ENCODE data around the gene CLTCL1. TPM values are rescaled to one million over a fixed set of nuclear protein-coding genes. Genes with fewer than 3 reads are reported as not detected.

Gene CLTCL1
- total RNA-seq, 3 donors from 2014 or later, result 0.16 to 0.33 (median 0.18) TPM

- H3K27me3 Mint-ChIP-seq (ENCODE audit: low read depth), result no peaks in the 10 kb centered on the region
- no peaks in the 10 kb centered on the region for H3K4me1 Mint-ChIP-seq (ENCODE audit: low read depth)
- H3K36me3 Mint-ChIP-seq (ENCODE audit: insufficient read depth), result no peaks in the 10 kb centered on the region
- DNase-seq (no peak), ATAC-seq (no peak)
- no peaks in the 10 kb centered on the region for H3K9me3 Mint-ChIP-seq
- no peak overlapping the region for H3K4me3 Mint-ChIP-seq
Measured at GRCh38 chr22:19244600-19245352, 46.7 kb downstream of the CLTCL1 start.

- ATAC-seq, result no peak
- Mint-ChIP-seq H3K4me1 (ENCODE audit: low read depth) (no peaks in the 10 kb centered on the region), H3K36me3 (ENCODE audit: insufficient read depth) (no peaks in the 10 kb centered on the region), H3K9me3 (no peaks in the 10 kb centered on the region), H3K27me3 (ENCODE audit: low read depth) (no peaks in the 10 kb centered on the region), H3K4me3 (no peak overlapping the region)
- no peak for DNase-seq
Measured at GRCh38 chr22:19242699-19243098, 48.8 kb downstream of the CLTCL1 start.

GRCh38 chr22:19241593-19241906 lies 50.0 kb downstream of the CLTCL1 start:
- DNase-seq (no peak), ATAC-seq (no peak)
- H3K4me3 Mint-ChIP-seq, result no peak overlapping the region
- no peaks in the 10 kb centered on the region for H3K36me3 Mint-ChIP-seq (ENCODE audit: insufficient read depth)
- no peaks in the 10 kb centered on the region for H3K27me3 Mint-ChIP-seq (ENCODE audit: low read depth)
- H3K9me3 Mint-ChIP-seq, result no peaks in the 10 kb centered on the region
- no peaks in the 10 kb centered on the region for H3K4me1 Mint-ChIP-seq (ENCODE audit: low read depth)

GRCh38 chr22:19240813-19241592 lies 50.5 kb downstream of the CLTCL1 start:
- Mint-ChIP-seq H3K4me3 (no peak overlapping the region), H3K4me1 (ENCODE audit: low read depth) (no peaks in the 10 kb centered on the region), H3K36me3 (ENCODE audit: insufficient read depth) (no peaks in the 10 kb centered on the region), H3K27me3 (ENCODE audit: low read depth) (peaks cover under 1% of the 10 kb centered on the region), H3K9me3 (no peaks in the 10 kb centered on the region)
- DNase-seq (no peak), ATAC-seq (no peak)

GRCh38 chr22:19239464-19239863 lies 52.1 kb downstream of the CLTCL1 start:
- Mint-ChIP-seq H3K36me3 (ENCODE audit: insufficient read depth) (no peaks in the 10 kb centered on the region), H3K9me3 (no peaks in the 10 kb centered on the region), H3K4me1 (ENCODE audit: low read depth) (no peaks in the 10 kb centered on the region), H3K27me3 (ENCODE audit: low read depth) (peaks cover 11% of the 10 kb centered on the region), H3K4me3 (no peak overlapping the region)
- ATAC-seq (no peak), DNase-seq (no peak)

- Mint-ChIP-seq H3K9me3 (no peaks in the 10 kb centered on the region), H3K27me3 (ENCODE audit: low read depth) (peaks cover 17% of the 10 kb centered on the region), H3K4me1 (ENCODE audit: low read depth) (no peaks in the 10 kb centered on the region), H3K4me3 (no peak overlapping the region), H3K36me3 (ENCODE audit: insufficient read depth) (no peaks in the 10 kb centered on the region)
- DNase-seq, result no peak
- no peak for ATAC-seq
Measured at GRCh38 chr22:19238900-19239299, 52.6 kb downstream of the CLTCL1 start.

GRCh38 chr22:19235874-19236273 lies 55.6 kb downstream of the CLTCL1 start:
- Mint-ChIP-seq H3K9me3 (no peaks in the 10 kb centered on the region), H3K36me3 (ENCODE audit: insufficient read depth) (no peaks in the 10 kb centered on the region), H3K4me3 (no peak overlapping the region)

GRCh38 chr22:19234126-19234896 lies 57.2 kb downstream of the CLTCL1 start:
- no peak for ATAC-seq
- H3K4me1 Mint-ChIP-seq (ENCODE audit: low read depth), result no peaks in the 10 kb centered on the region
- H3K36me3 Mint-ChIP-seq (ENCODE audit: insufficient read depth), result no peaks in the 10 kb centered on the region
- H3K9me3 Mint-ChIP-seq, result no peaks in the 10 kb centered on the region
- no peak overlapping the region for H3K4me3 Mint-ChIP-seq
- H3K27me3 Mint-ChIP-seq (ENCODE audit: low read depth), result peaks cover 24% of the 10 kb centered on the region
- no peak for DNase-seq

More at GRCh38 chr22:19235874-19236273, 55.6 kb downstream of the CLTCL1 start:
- DNase-seq, result no peak
- no peaks in the 10 kb centered on the region for H3K4me1 Mint-ChIP-seq (ENCODE audit: low read depth)
- ATAC-seq, result no peak
- H3K27me3 Mint-ChIP-seq (ENCODE audit: low read depth), result peaks cover 24% of the 10 kb centered on the region

GRCh38 chr22:19233189-19233661 lies 58.3 kb downstream of the CLTCL1 start:
- no peak for DNase-seq
- Mint-ChIP-seq H3K27me3 (ENCODE audit: low read depth) (peaks cover 24% of the 10 kb centered on the region), H3K36me3 (ENCODE audit: insufficient read depth) (no peaks in the 10 kb centered on the region), H3K4me1 (ENCODE audit: low read depth) (no peaks in the 10 kb centered on the region), H3K4me3 (no peak overlapping the region), H3K9me3 (no peaks in the 10 kb centered on the region)
- ATAC-seq, result no peak

- Mint-ChIP-seq H3K4me1 (ENCODE audit: low read depth) (no peaks in the 10 kb centered on the region), H3K27me3 (ENCODE audit: low read depth) (peaks cover 24% of the 10 kb centered on the region)
Measured at GRCh38 chr22:19232623-19233022, 58.9 kb downstream of the CLTCL1 start.

GRCh38 chr22:19231986-19232385 lies 59.5 kb downstream of the CLTCL1 start:
- Mint-ChIP-seq H3K27me3 (ENCODE audit: low read depth) (peaks cover 24% of the 10 kb centered on the region), H3K9me3 (no peaks in the 10 kb centered on the region), H3K36me3 (ENCODE audit: insufficient read depth) (no peaks in the 10 kb centered on the region), H3K4me1 (ENCODE audit: low read depth) (no peaks in the 10 kb centered on the region), H3K4me3 (no peak overlapping the region)
- no peak for ATAC-seq
- DNase-seq, result no peak

More at GRCh38 chr22:19232623-19233022, 58.9 kb downstream of the CLTCL1 start:
- ATAC-seq, result no peak
- no peaks in the 10 kb centered on the region for H3K36me3 Mint-ChIP-seq (ENCODE audit: insufficient read depth)
- H3K9me3 Mint-ChIP-seq, result no peaks in the 10 kb centered on the region
- H3K4me3 Mint-ChIP-seq, result no peak overlapping the region
- DNase-seq, result no peak

- H3K4me3 Mint-ChIP-seq, result no peak overlapping the region
- no peaks in the 10 kb centered on the region for H3K9me3 Mint-ChIP-seq
- DNase-seq (no peak), ATAC-seq (no peak)
- H3K36me3 Mint-ChIP-seq (ENCODE audit: insufficient read depth), result no peaks in the 10 kb centered on the region
- no peaks in the 10 kb centered on the region for H3K4me1 Mint-ChIP-seq (ENCODE audit: low read depth)
- H3K27me3 Mint-ChIP-seq (ENCODE audit: low read depth), result peaks cover 15% of the 10 kb centered on the region
Measured at GRCh38 chr22:19229600-19229999, 61.9 kb downstream of the CLTCL1 start.

GRCh38 chr22:19228179-19228578 lies 63.3 kb downstream of the CLTCL1 start:
- Mint-ChIP-seq H3K9me3 (no peaks in the 10 kb centered on the region), H3K27me3 (ENCODE audit: low read depth) (peaks cover 4% of the 10 kb centered on the region), H3K4me3 (no peak overlapping the region), H3K36me3 (ENCODE audit: insufficient read depth) (no peaks in the 10 kb centered on the region), H3K4me1 (ENCODE audit: low read depth) (no peaks in the 10 kb centered on the region)
- ATAC-seq, result no peak
- DNase-seq, result no peak

- no peak overlapping the region for H3K4me3 Mint-ChIP-seq
- no peaks in the 10 kb centered on the region for H3K9me3 Mint-ChIP-seq
- H3K36me3 Mint-ChIP-seq (ENCODE audit: insufficient read depth), result no peaks in the 10 kb centered on the region
- DNase-seq (no peak), ATAC-seq (no peak)
- no peaks in the 10 kb centered on the region for H3K4me1 Mint-ChIP-seq (ENCODE audit: low read depth)
- H3K27me3 Mint-ChIP-seq (ENCODE audit: low read depth), result no peaks in the 10 kb centered on the region
Measured at GRCh38 chr22:19226428-19226827, 65.1 kb downstream of the CLTCL1 start.

All from activated T-cell treated with anti-CD3 and anti-CD28 coated beads, Interleukin-2, amount 50 U/mL, for 4 hours (primary cell).